Mononuclear cell (primary cell): Measurements from ENCODE around the gene AAK1. TPM values are rescaled to one million over a fixed set of nuclear protein-coding genes. Genes with fewer than 3 reads are reported as not detected.
"Not testable (repeated sequence)": the region's sequence is repeated elsewhere in the genome, so short reads cannot be mapped to it uniquely, and the experiment has no call there.

Experiments used
- H3K27me3 ChIP-seq: 2 replicates; pipeline ENCODE4 v1.6.0; 2011; ENCODE audit warnings: low read length, control low read depth; ENCODE audit not compliant: insufficient read depth
- H3K4me1 ChIP-seq: 2 replicates; pipeline ENCODE4 v1.5.1; 2011; ENCODE audit warnings: mild to moderate bottlenecking, low read length, control low read depth; ENCODE audit not compliant: insufficient read depth
- H3K4me3 ChIP-seq: 2 replicates; pipeline ENCODE4 v1.5.1; 2011; ENCODE audit warnings: mild to moderate bottlenecking, low read length, moderate library complexity
- H3K9me3 ChIP-seq: 2 replicates; pipeline ENCODE4 v1.5.1; 2011; ENCODE audit warnings: low read depth, mild to moderate bottlenecking, control low read depth, low read length
- total RNA-seq: library from RNA; depleted of rRNA; stranded (reverse); fragments of >200 nt; gene quantifications from one replicate; pipeline ENCODE4 v1.2.3, GENCODE V29; 2012

The AAK1 gene
- total RNA-seq, 1 donor, result 118 TPM

DNA sequence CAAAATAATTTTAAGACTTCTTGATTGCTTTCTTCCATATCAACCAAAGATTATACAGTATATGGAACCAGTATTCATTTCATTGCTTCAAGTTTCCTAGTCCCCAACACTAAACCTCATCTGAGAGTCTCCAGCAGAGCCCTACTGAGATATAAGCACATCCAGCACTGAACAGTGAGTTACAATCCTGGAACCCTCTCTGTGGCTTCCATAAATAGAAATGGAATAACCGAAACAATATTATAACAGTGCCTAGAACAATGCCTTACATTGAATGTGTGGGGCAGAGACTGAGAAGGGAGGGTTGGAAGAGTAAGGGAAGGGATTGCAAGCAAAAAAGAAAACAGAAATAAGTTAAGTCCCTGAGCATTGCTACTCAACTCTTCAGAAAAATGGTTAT is 18.9 kb downstream of the AAK1 start:
- Histone ChIP-seq H3K4me3 (no peak overlapping the region), H3K9me3 (no peaks in the 10 kb centered on the region), H3K4me1 (peaks cover 79% of the 10 kb centered on the region), H3K27me3 (no peaks in the 10 kb centered on the region)

GRCh38 chr2:69624131-69624530 is 19.4 kb downstream of the AAK1 start:
- peaks cover 83% of the 10 kb centered on the region for H3K4me1 ChIP-seq
- no peaks in the 10 kb centered on the region for H3K27me3 ChIP-seq
- H3K9me3 ChIP-seq, result no peaks in the 10 kb centered on the region
- H3K4me3 ChIP-seq, result no peak overlapping the region

- H3K27me3 ChIP-seq, result no peaks in the 10 kb centered on the region
- H3K4me3 ChIP-seq, result no peak overlapping the region
- H3K4me1 ChIP-seq, result peaks cover 83% of the 10 kb centered on the region
- H3K9me3 ChIP-seq, result no peaks in the 10 kb centered on the region
These were observed 20.3 kb downstream of the AAK1 start for GRCh38 chr2:69623236-69623635.

- H3K4me3 ChIP-seq, H3K27me3 ChIP-seq, H3K9me3 ChIP-seq: not testable (repeated sequence)
- peaks cover 81% of the 10 kb centered on the region for H3K4me1 ChIP-seq
These were observed 20.7 kb downstream of the AAK1 start for GRCh38 chr2:69622805-69623204.

- not testable (repeated sequence) for H3K9me3 ChIP-seq, H3K27me3 ChIP-seq, H3K4me3 ChIP-seq
- H3K4me1 ChIP-seq, result peaks cover 81% of the 10 kb centered on the region
These were observed 21.5 kb downstream of the AAK1 start for GRCh38 chr2:69622017-69622540.

- Histone ChIP-seq H3K27me3 (no peaks in the 10 kb centered on the region), H3K9me3 (no peaks in the 10 kb centered on the region), H3K4me3 (no peak overlapping the region), H3K4me1 (peaks cover 83% of the 10 kb centered on the region)
These were observed 22.1 kb downstream of the AAK1 start for GRCh38 chr2:69621440-69621839.

- no peaks in the 10 kb centered on the region for H3K9me3 ChIP-seq
These were observed 22.7 kb downstream of the AAK1 start for GRCh38 chr2:69620870-69621269.

DNA sequence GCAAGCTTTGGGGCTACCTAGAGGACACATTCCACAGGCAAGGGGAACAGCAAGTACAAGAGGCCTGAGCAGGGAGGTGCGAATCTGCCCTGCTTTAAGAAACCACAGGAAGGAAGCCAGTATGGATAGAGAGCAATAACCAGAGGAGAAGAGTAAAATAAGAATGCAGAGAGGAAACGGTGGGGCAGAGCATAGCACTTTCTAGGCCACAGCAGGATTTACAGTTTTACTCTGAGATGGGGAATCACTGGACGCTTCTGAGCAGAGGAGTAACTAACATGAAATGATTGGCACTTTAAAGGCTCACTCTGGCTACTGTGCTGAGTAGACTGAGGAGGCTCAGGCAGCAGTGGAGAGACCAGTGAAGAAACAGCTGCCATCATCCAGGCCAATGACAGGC is 23.8 kb downstream of the AAK1 start:
- Histone ChIP-seq H3K9me3 (no peaks in the 10 kb centered on the region), H3K4me3 (no peak overlapping the region), H3K4me1 (peaks cover 82% of the 10 kb centered on the region), H3K27me3 (no peaks in the 10 kb centered on the region)

More at GRCh38 chr2:69620870-69621269, 22.7 kb downstream of the AAK1 start:
- H3K4me1 ChIP-seq, result peaks cover 83% of the 10 kb centered on the region
- no peaks in the 10 kb centered on the region for H3K27me3 ChIP-seq
- H3K4me3 ChIP-seq, result no peak overlapping the region

- no peaks in the 10 kb centered on the region for H3K27me3 ChIP-seq
- no peak overlapping the region for H3K4me3 ChIP-seq
- H3K9me3 ChIP-seq, result no peaks in the 10 kb centered on the region
- H3K4me1 ChIP-seq, result peaks cover 69% of the 10 kb centered on the region
These were observed 25.2 kb downstream of the AAK1 start for GRCh38 chr2:69618362-69618761.

- Histone ChIP-seq H3K4me3 (no peak overlapping the region), H3K4me1 (peaks cover 66% of the 10 kb centered on the region), H3K9me3 (no peaks in the 10 kb centered on the region), H3K27me3 (no peaks in the 10 kb centered on the region)
These were observed 25.8 kb downstream of the AAK1 start for GRCh38 chr2:69617744-69618143.

- Histone ChIP-seq H3K4me3 (no peak overlapping the region), H3K4me1 (peaks cover 65% of the 10 kb centered on the region), H3K9me3 (no peaks in the 10 kb centered on the region), H3K27me3 (no peaks in the 10 kb centered on the region)
These were observed 26.8 kb downstream of the AAK1 start for GRCh38 chr2:69616755-69617154.

DNA sequence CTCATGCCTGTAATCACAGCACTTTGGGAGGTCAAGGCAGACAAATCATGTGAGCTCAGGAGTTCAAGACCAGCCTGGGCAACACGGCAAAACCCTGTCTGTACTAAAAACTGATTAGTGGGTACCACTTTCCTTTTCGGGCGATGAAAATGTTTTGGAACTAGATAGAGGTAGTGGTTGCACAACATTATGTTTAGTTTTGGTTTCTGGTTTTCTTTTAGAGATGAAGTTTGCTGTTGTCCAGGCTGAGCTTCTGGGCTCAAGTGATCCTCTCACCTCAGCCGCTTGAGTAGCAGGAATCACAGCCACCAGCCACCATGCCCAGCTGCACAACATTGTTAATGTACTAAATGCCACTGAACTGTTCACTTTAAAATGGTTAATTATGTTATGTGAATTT is 27.6 kb downstream of the AAK1 start:
- Histone ChIP-seq H3K4me1 (peaks cover 57% of the 10 kb centered on the region), H3K27me3 (no peaks in the 10 kb centered on the region), H3K9me3 (no peaks in the 10 kb centered on the region), H3K4me3 (no peak overlapping the region)

DNA sequence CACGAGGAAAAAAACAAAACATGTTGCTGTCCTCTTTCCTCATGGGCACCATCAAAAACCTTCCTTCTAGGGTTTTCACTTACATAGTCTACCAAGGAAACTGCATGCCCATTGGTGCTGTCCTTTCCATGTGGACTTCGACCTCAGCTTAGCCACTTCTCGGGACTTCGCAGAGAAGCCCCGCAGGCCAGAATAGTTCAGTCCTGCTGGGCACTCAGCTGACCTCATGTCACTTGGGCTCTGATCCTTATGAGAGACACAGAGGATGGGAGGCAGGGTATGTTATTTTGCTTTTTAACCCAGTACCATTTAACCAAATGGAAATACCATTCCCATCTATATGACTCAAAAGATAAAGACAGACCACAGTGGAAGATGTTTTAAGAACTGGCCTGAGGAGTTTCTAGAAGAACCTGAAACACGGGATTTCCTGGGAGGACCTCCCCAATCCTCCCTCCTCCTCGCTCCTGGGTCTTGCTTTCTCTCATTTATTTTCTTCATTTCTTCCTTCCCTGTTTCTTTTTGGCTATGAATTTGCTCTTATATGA is 28.4 kb downstream of the AAK1 start:
- no peaks in the 10 kb centered on the region for H3K27me3 ChIP-seq
- peaks cover 49% of the 10 kb centered on the region for H3K4me1 ChIP-seq
- no peaks in the 10 kb centered on the region for H3K9me3 ChIP-seq
- H3K4me3 ChIP-seq, result no peak overlapping the region

GRCh38 chr2:69612707-69613106 is 30.8 kb downstream of the AAK1 start:
- Histone ChIP-seq H3K9me3 (no peaks in the 10 kb centered on the region), H3K4me3 (no peak overlapping the region), H3K4me1 (peaks cover 30% of the 10 kb centered on the region), H3K27me3 (no peaks in the 10 kb centered on the region)

DNA sequence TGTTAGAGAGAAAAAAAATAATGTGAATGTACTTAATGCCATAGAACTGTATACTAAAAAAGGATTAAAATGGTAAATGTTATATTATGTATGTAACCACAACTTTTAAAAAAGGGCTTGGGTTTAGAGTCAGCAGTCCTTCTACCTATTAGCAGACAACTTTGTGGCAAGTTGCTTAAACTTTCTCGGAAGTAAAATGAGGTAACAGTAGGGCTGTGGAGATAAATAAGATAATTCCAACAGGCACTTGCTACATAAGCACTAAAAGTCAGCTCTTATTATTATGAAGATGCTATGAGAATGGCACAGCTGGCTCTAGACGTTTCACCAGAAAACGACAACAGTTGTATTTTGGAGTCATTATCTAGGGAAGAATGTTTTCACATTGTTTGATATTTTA is 31.3 kb downstream of the AAK1 start:
- Histone ChIP-seq H3K9me3 (no peaks in the 10 kb centered on the region), H3K27me3 (no peaks in the 10 kb centered on the region), H3K4me1 (peaks cover 26% of the 10 kb centered on the region)

GRCh38 chr2:69608109-69608508 is 35.4 kb downstream of the AAK1 start:
- H3K9me3 ChIP-seq, result no peaks in the 10 kb centered on the region
- H3K4me1 ChIP-seq, result peaks cover 27% of the 10 kb centered on the region
- H3K27me3 ChIP-seq, result no peaks in the 10 kb centered on the region
- H3K4me3 ChIP-seq, result no peak overlapping the region

More for the DNA sequence above, 31.3 kb downstream of the AAK1 start:
- no peak overlapping the region for H3K4me3 ChIP-seq
